Activated naive CD8-positive, alpha-beta T cell treated with anti-CD3 and anti-CD28 coated beads for 36 hours (primary cell): Measurements from ENCODE around the gene SLC1A7. TPM values are rescaled to one million over a fixed set of nuclear protein-coding genes. Genes with fewer than 3 reads are reported as not detected.

Source experiments
- DNase-seq: peaks from one replicate; pipeline ENCODE4 v3.0.0; 2021
- H3K27ac Mint-ChIP-seq: one replicate; pipeline ENCODE4 v1.8.0; 2022; ENCODE audit warnings: mild to moderate bottlenecking, moderate library complexity, mixed read lengths
- H3K27me3 Mint-ChIP-seq: one replicate; pipeline ENCODE4 v1.8.0; 2022; ENCODE audit warnings: mild to moderate bottlenecking, mixed read lengths
- H3K36me3 Mint-ChIP-seq: one replicate; pipeline ENCODE4 v1.8.0; 2021; ENCODE audit warnings: mild to moderate bottlenecking, mixed read lengths
- H3K4me1 Mint-ChIP-seq: one replicate; pipeline ENCODE4 v1.8.0; 2021; ENCODE audit warnings: mixed read lengths
- H3K4me3 Mint-ChIP-seq: one replicate; pipeline ENCODE4 v1.8.0; 2022; ENCODE audit warnings: mild to moderate bottlenecking, moderate library complexity, mixed read lengths
- H3K9me3 Mint-ChIP-seq: one replicate; pipeline ENCODE4 v1.8.0; 2022; ENCODE audit warnings: mixed read lengths
- total RNA-seq, 2 experiments: library from RNA; stranded (reverse); gene quantifications; one replicate each; pipeline ENCODE4 v1.2.3, GENCODE V29; 2021

SLC1A7 gene
- total RNA-seq, 2 experiments from 2014 or later: not detected

DNA sequence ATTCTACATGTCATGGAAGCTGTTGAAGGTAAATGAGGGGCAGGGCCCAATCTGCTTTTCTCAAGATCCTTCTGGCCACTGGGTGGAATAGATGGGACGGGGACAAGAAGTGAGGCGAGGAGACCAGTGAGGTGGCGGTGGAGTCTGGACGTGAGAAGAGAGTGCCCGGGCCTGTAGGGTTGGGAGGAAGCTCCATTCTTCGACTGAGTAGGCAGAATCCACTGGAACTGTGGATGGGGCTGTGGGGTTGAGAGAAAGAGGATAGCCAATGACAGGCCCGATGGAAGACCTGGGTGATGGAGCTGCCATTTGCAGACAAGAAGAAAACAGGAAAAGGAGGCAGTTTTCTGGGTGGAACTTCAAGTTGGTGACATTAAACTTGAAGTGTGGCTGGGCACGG, 10.3 kb downstream of the SLC1A7 start:
- DNase-seq: no peak
- H3K27ac Mint-ChIP-seq: no peak overlapping the region
- H3K9me3 Mint-ChIP-seq: no peaks in the 10 kb centered on the region
- H3K4me3 Mint-ChIP-seq: no peak overlapping the region
- H3K4me1 Mint-ChIP-seq: no peaks in the 10 kb centered on the region
- peaks cover under 1% of the 10 kb centered on the region for H3K36me3 Mint-ChIP-seq
- no peaks in the 10 kb centered on the region for H3K27me3 Mint-ChIP-seq

- H3K27me3 Mint-ChIP-seq: no peaks in the 10 kb centered on the region
- no peak for DNase-seq
- no peaks in the 10 kb centered on the region for H3K9me3 Mint-ChIP-seq
- no peak overlapping the region for H3K4me3 Mint-ChIP-seq
- H3K36me3 Mint-ChIP-seq: no peaks in the 10 kb centered on the region
- H3K4me1 Mint-ChIP-seq: no peaks in the 10 kb centered on the region
- no peak overlapping the region for H3K27ac Mint-ChIP-seq
These were observed 10.9 kb downstream of the SLC1A7 start for GRCh38 chr1:53131590-53131938.

GRCh38 chr1:53130878-53131589, 11.4 kb downstream of the SLC1A7 start:
- H3K36me3 Mint-ChIP-seq: no peaks in the 10 kb centered on the region
- DNase-seq: no peak
- H3K4me1 Mint-ChIP-seq: no peaks in the 10 kb centered on the region
- H3K9me3 Mint-ChIP-seq: no peaks in the 10 kb centered on the region
- no peak overlapping the region for H3K4me3 Mint-ChIP-seq
- no peak overlapping the region for H3K27ac Mint-ChIP-seq
- no peaks in the 10 kb centered on the region for H3K27me3 Mint-ChIP-seq

- no peaks in the 10 kb centered on the region for H3K27me3 Mint-ChIP-seq
- H3K4me1 Mint-ChIP-seq: no peaks in the 10 kb centered on the region
- DNase-seq: no peak
- no peak overlapping the region for H3K27ac Mint-ChIP-seq
- no peaks in the 10 kb centered on the region for H3K36me3 Mint-ChIP-seq
- H3K4me3 Mint-ChIP-seq: no peak overlapping the region
- H3K9me3 Mint-ChIP-seq: no peaks in the 10 kb centered on the region
These were observed 11.9 kb downstream of the SLC1A7 start for GRCh38 chr1:53130598-53130877.

GRCh38 chr1:53129891-53130597, 12.4 kb downstream of the SLC1A7 start:
- Mint-ChIP-seq H3K27ac (no peak overlapping the region), H3K9me3 (no peaks in the 10 kb centered on the region), H3K4me3 (no peak overlapping the region), H3K36me3 (no peaks in the 10 kb centered on the region), H3K27me3 (no peaks in the 10 kb centered on the region), H3K4me1 (no peaks in the 10 kb centered on the region)
- no peak for DNase-seq

DNA sequence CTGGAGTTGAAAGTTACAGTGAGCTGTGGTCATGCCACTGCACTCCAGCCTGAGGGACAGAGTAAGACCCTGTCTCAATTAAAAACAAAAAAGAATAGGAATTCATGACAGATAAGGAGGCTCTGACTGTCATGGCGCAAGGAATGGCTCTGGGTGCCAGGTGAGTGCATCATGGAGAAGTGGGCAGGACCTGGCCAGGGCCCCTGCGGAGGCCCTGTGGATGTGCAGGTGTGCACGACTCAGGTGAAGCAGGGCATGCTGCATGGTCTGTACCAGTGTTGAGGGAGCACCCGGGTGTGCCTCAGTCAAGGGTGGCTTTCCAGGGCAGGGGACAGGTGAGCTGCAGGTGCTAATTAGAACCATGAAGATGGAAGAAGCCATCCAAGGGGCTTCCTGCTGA, 14.0 kb downstream of the SLC1A7 start:
- Mint-ChIP-seq H3K4me1 (no peaks in the 10 kb centered on the region), H3K4me3 (no peak overlapping the region), H3K27me3 (no peaks in the 10 kb centered on the region), H3K36me3 (no peaks in the 10 kb centered on the region), H3K9me3 (no peaks in the 10 kb centered on the region), H3K27ac (no peak overlapping the region)
- no peak for DNase-seq

DNA sequence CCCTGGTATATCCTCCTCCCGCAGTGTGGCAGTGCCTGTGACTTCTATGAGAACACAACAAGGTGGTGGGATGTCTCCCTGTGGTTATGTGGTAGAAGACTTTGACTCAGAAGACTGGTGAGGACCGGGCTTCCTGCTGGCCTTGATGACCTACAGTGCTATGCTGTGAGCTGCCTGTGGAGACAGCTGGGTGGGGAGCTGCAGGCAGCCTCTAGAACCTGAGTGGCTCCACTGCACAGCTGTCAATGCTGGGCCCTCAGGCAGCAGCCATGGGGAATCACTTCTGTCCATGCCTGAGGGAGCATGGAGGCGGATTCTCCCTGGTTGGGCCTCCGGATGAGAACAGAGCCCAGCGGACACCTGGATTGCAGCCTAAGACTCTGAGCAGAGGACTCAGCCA, 14.9 kb downstream of the SLC1A7 start:
- no peak overlapping the region for H3K4me3 Mint-ChIP-seq
- no peak for DNase-seq
- H3K9me3 Mint-ChIP-seq: no peaks in the 10 kb centered on the region
- no peaks in the 10 kb centered on the region for H3K4me1 Mint-ChIP-seq
- H3K27me3 Mint-ChIP-seq: no peaks in the 10 kb centered on the region
- no peak overlapping the region for H3K27ac Mint-ChIP-seq
- H3K36me3 Mint-ChIP-seq: no peaks in the 10 kb centered on the region

DNA sequence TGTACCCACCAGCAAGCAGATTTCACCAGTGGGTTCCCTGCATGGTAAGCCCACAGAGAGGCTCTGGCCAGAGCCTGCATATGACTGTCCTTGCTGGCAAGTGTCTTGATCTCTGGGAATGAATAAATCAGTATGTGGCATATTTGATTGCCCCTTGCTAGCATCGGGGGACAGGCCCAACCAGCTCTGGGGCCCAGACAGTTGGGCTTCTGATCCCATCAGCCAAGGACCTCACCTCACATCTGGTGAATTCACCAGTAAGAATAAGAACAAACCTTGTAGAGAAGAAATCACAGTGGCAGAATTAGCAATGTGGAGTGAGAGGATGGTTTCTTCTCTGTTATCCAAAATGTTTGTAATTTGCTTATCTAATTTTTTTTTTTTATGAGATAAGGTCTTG, 15.9 kb downstream of the SLC1A7 start:
- Mint-ChIP-seq H3K27me3 (no peaks in the 10 kb centered on the region), H3K4me3 (no peak overlapping the region), H3K4me1 (peaks cover 3% of the 10 kb centered on the region), H3K9me3 (no peaks in the 10 kb centered on the region), H3K36me3 (no peaks in the 10 kb centered on the region), H3K27ac (no peak overlapping the region)
- no peak for DNase-seq

- DNase-seq: no peak
- H3K4me3 Mint-ChIP-seq: no peak overlapping the region
- H3K4me1 Mint-ChIP-seq: peaks cover 3% of the 10 kb centered on the region
- no peaks in the 10 kb centered on the region for H3K9me3 Mint-ChIP-seq
- no peaks in the 10 kb centered on the region for H3K36me3 Mint-ChIP-seq
- H3K27me3 Mint-ChIP-seq: no peaks in the 10 kb centered on the region
- H3K27ac Mint-ChIP-seq: no peak overlapping the region
These were observed 16.6 kb downstream of the SLC1A7 start for GRCh38 chr1:53125623-53126360.

DNA sequence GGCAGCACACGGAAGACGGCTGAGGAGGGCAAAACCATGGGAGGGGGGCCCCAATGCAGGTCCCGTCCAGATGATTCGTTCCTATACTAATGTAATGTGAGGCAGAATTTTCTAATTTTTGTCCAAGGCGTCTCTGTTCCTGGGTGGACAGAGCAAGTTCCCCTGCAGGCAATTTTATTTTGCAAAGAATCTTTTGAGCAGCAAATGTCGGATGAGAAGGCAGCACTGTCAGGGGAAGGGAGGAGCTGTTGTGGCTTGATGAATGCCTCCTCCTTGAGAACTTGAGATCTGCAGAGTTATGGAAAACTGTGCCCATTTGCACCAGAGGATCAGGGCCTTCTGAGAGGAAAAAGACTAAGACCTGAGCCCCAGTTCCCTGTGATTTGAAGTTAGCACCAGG, 17.3 kb downstream of the SLC1A7 start:
- no peak overlapping the region for H3K27ac Mint-ChIP-seq
- no peaks in the 10 kb centered on the region for H3K36me3 Mint-ChIP-seq
- no peaks in the 10 kb centered on the region for H3K9me3 Mint-ChIP-seq
- no peaks in the 10 kb centered on the region for H3K27me3 Mint-ChIP-seq
- no peak for DNase-seq
- no peak overlapping the region for H3K4me3 Mint-ChIP-seq
- peaks cover 3% of the 10 kb centered on the region for H3K4me1 Mint-ChIP-seq

DNA sequence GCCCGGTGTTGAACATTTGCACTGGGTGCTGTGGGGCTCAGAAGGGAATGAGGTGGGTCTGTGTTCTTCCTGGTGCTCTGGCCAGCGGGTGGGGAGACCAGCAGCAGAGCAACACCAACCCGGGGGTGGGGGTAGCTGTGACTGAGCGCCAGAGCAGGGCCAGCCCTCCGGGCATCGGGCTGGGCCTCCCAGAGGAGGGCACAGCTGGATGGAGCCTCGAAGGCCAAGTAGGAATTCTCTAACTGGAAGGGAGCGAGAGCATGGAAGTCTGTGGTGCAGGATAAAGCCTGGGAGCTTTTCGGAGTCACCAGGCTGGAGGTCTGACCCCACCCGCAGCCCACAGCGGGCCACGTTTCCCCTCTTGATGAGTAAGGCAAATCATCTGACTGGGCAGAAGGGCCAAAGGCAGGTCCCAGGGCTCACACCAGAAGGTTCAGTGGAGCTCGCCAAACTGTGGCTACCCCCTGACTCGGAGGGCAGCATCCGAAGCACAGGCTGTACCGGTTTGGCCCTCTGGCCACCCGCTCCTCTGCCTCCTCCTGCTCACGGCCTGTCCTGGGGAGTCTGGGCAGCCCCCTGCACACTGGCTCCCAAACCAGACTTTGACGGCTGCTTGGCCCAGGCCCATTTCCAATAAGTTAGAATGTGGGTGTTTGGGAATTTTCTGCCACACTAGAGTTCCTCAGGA, 18.8 kb downstream of the SLC1A7 start:
- Mint-ChIP-seq H3K4me1 (peaks cover 3% of the 10 kb centered on the region), H3K27ac (no peak overlapping the region), H3K27me3 (no peaks in the 10 kb centered on the region), H3K4me3 (no peak overlapping the region), H3K9me3 (no peaks in the 10 kb centered on the region), H3K36me3 (no peaks in the 10 kb centered on the region)
- no peak for DNase-seq

- no peak overlapping the region for H3K4me3 Mint-ChIP-seq
- H3K4me1 Mint-ChIP-seq: peaks cover 3% of the 10 kb centered on the region
- no peaks in the 10 kb centered on the region for H3K36me3 Mint-ChIP-seq
- no peaks in the 10 kb centered on the region for H3K27me3 Mint-ChIP-seq
- no peak for DNase-seq
- no peak overlapping the region for H3K27ac Mint-ChIP-seq
- no peaks in the 10 kb centered on the region for H3K9me3 Mint-ChIP-seq
These were observed 19.5 kb downstream of the SLC1A7 start for GRCh38 chr1:53122961-53123413.

- no peak overlapping the region for H3K4me3 Mint-ChIP-seq
- no peaks in the 10 kb centered on the region for H3K9me3 Mint-ChIP-seq
- no peaks in the 10 kb centered on the region for H3K27me3 Mint-ChIP-seq
- no peaks in the 10 kb centered on the region for H3K36me3 Mint-ChIP-seq
- DNase-seq: no peak
- peaks cover 3% of the 10 kb centered on the region for H3K4me1 Mint-ChIP-seq
- H3K27ac Mint-ChIP-seq: no peak overlapping the region
These were observed 20.1 kb downstream of the SLC1A7 start for GRCh38 chr1:53122201-53122885.

- no peaks in the 10 kb centered on the region for H3K9me3 Mint-ChIP-seq
- H3K27ac Mint-ChIP-seq: no peak overlapping the region
- no peaks in the 10 kb centered on the region for H3K27me3 Mint-ChIP-seq
- no peak overlapping the region for H3K4me3 Mint-ChIP-seq
- H3K4me1 Mint-ChIP-seq: peaks cover 3% of the 10 kb centered on the region
- DNase-seq: peak; percentile 28
- no peaks in the 10 kb centered on the region for H3K36me3 Mint-ChIP-seq
These were observed 20.9 kb downstream of the SLC1A7 start for GRCh38 chr1:53121319-53122172.
